Immature natural killer cell (primary cell): ENCODE data around the gene SERPINB8. TPM values are rescaled to one million over a fixed set of nuclear protein-coding genes. Genes with fewer than 3 reads are reported as not detected.

Source experiments
- DNase-seq, 3 donors: peaks; one replicate each; pipeline ENCODE4 v3.0.0; 2022; ENCODE audit warnings: mixed read lengths in 1 of 3
- H3K27ac Mint-ChIP-seq, 6 donors: one replicate each; pipeline ENCODE4 v1.8.0; 2020; ENCODE audit warnings: mixed read lengths in 6 of 6, mild to moderate bottlenecking in 5 of 6, inconsistent platforms in 4 of 6, moderate library complexity in 3 of 6
- H3K27me3 Mint-ChIP-seq, 3 donors: one replicate each; pipeline ENCODE4 v1.8.0; 2020 to 2021; ENCODE audit warnings: low read depth in 3 of 3, mild to moderate bottlenecking in 3 of 3, mixed read lengths in 3 of 3, moderate library complexity in 3 of 3, inconsistent platforms in 1 of 3
- H3K36me3 Mint-ChIP-seq, 3 donors: one replicate each; pipeline ENCODE4 v1.8.0; 2020; ENCODE audit warnings: mixed read lengths in 3 of 3, inconsistent platforms in 2 of 3, mild to moderate bottlenecking in 2 of 3
- H3K4me1 Mint-ChIP-seq, 2 donors: one replicate each; pipeline ENCODE4 v1.8.0; 2020; ENCODE audit warnings: inconsistent platforms in 2 of 2, mild to moderate bottlenecking in 2 of 2, mixed read lengths in 2 of 2, moderate library complexity in 1 of 2
- H3K4me3 Mint-ChIP-seq, 5 donors: one replicate each; pipeline ENCODE4 v1.8.0; 2020; ENCODE audit warnings: mild to moderate bottlenecking in 5 of 5, mixed read lengths in 5 of 5, inconsistent platforms in 3 of 5, moderate library complexity in 3 of 5
- H3K9me3 Mint-ChIP-seq, 6 donors: one replicate each; pipeline ENCODE4 v1.8.0; 2020; ENCODE audit warnings: mild to moderate bottlenecking in 6 of 6, mixed read lengths in 6 of 6, inconsistent platforms in 4 of 6, moderate library complexity in 3 of 6
- polyA plus RNA-seq, 3 donors: library from polyadenylated mRNA; unstranded; fragments of 300-500 nt; fragmentation: Illumina TruSeq; gene quantifications; one replicate each; pipeline ENCODE4 v1.2.3, GENCODE V29; 2021

SERPINB8 gene
- polyA plus RNA-seq, 3 donors from 2014 or later: 9.0 to 17.7 (median 10.3) TPM

- Mint-ChIP-seq H3K4me3 (peak within 1 kb of the TSS in 2 of 5 donors; percentile 11 to 73), H3K9me3 (no peaks in the 10 kb centered on the region), H3K36me3 (peaks cover 0 to under 1% (median 0%) of the 10 kb centered on the region in 3 donors), H3K27me3 (peaks cover 2 to 22% (median 10%) of the 10 kb centered on the region in 3 donors), H3K27ac (no peak within 1 kb of the TSS), H3K4me1 (peaks cover 0 to 3% of the 10 kb centered on the region in 2 donors)
- peak in 2 of 3 donors; percentile 14 to 19 for DNase-seq
These were observed 20.7 kb upstream of the SERPINB8 start, which contains the start of gene HMSD for GRCh38 chr18:63949068-63949737. HMSD (plus strand) TSS chr18:63949301; CDS start chr18:63953456, 4,155 bp downstream.

GRCh38 chr18:63951302-63951705 lies 18.6 kb upstream of the SERPINB8 start:
- Mint-ChIP-seq H3K36me3 (no peaks in the 10 kb centered on the region), H3K4me3 (no peak overlapping the region), H3K4me1 (peaks cover 0 to 3% of the 10 kb centered on the region in 2 donors), H3K9me3 (no peaks in the 10 kb centered on the region), H3K27me3 (peaks cover 2 to 18% (median 8%) of the 10 kb centered on the region in 3 donors), H3K27ac (no peak overlapping the region)
- DNase-seq: no peak

- H3K36me3 Mint-ChIP-seq: no peaks in the 10 kb centered on the region
- H3K27ac Mint-ChIP-seq: no peak overlapping the region
- no peak overlapping the region for H3K4me3 Mint-ChIP-seq
- peaks cover 0 to 3% of the 10 kb centered on the region in 2 donors for H3K4me1 Mint-ChIP-seq
- H3K27me3 Mint-ChIP-seq: peaks cover 2 to 10% (median 7%) of the 10 kb centered on the region in 3 donors
- H3K9me3 Mint-ChIP-seq: no peaks in the 10 kb centered on the region
- no peak for DNase-seq
These were observed 16.1 kb upstream of the SERPINB8 start for GRCh38 chr18:63953811-63954210.

- H3K36me3 Mint-ChIP-seq: no peaks in the 10 kb centered on the region
- peaks cover 4 to 9% (median 5%) of the 10 kb centered on the region in 3 donors for H3K27me3 Mint-ChIP-seq
- H3K27ac Mint-ChIP-seq: no peak overlapping the region
- H3K9me3 Mint-ChIP-seq: no peaks in the 10 kb centered on the region
- no peaks in the 10 kb centered on the region for H3K4me1 Mint-ChIP-seq
- no peak for DNase-seq
- H3K4me3 Mint-ChIP-seq: no peak overlapping the region
These were observed 13.1 kb upstream of the SERPINB8 start for GRCh38 chr18:63956755-63957154.

GRCh38 chr18:63960891-63961290 lies 9.0 kb upstream of the SERPINB8 start:
- H3K27ac Mint-ChIP-seq: no peak overlapping the region
- peaks cover 3 to 7% (median 4%) of the 10 kb centered on the region in 3 donors for H3K27me3 Mint-ChIP-seq
- DNase-seq: no peak
- no peaks in the 10 kb centered on the region for H3K9me3 Mint-ChIP-seq
- H3K36me3 Mint-ChIP-seq: no peaks in the 10 kb centered on the region
- H3K4me3 Mint-ChIP-seq: no peak overlapping the region
- no peaks in the 10 kb centered on the region for H3K4me1 Mint-ChIP-seq

GRCh38 chr18:63961435-63961980 lies 8.4 kb upstream of the SERPINB8 start:
- no peak for DNase-seq
- Mint-ChIP-seq H3K27me3 (peaks cover 3 to 7% (median 4%) of the 10 kb centered on the region in 3 donors), H3K4me3 (no peak overlapping the region), H3K9me3 (no peaks in the 10 kb centered on the region), H3K36me3 (no peaks in the 10 kb centered on the region), H3K4me1 (no peaks in the 10 kb centered on the region), H3K27ac (no peak overlapping the region)

- DNase-seq: no peak
- H3K9me3 Mint-ChIP-seq: no peaks in the 10 kb centered on the region
- no peak overlapping the region for H3K27ac Mint-ChIP-seq
- peaks cover 3 to 7% (median 4%) of the 10 kb centered on the region in 3 donors for H3K27me3 Mint-ChIP-seq
- H3K4me3 Mint-ChIP-seq: no peak overlapping the region
- no peaks in the 10 kb centered on the region for H3K4me1 Mint-ChIP-seq
- H3K36me3 Mint-ChIP-seq: no peaks in the 10 kb centered on the region
These were observed 7.7 kb upstream of the SERPINB8 start for GRCh38 chr18:63962137-63962536.

GRCh38 chr18:63963615-63964256 lies 6.1 kb upstream of the SERPINB8 start:
- Mint-ChIP-seq H3K27ac (no peak overlapping the region), H3K4me1 (peaks cover 0 to under 1% of the 10 kb centered on the region in 2 donors)
- DNase-seq: peak; percentile 27 to 52 (median 36)

GRCh38 chr18:63964908-63965307 lies 5.0 kb upstream of the SERPINB8 start:
- Mint-ChIP-seq H3K27me3 (peaks cover 0 to 3% (median 3%) of the 10 kb centered on the region in 3 donors), H3K9me3 (no peaks in the 10 kb centered on the region), H3K4me3 (no peak overlapping the region), H3K27ac (no peak overlapping the region), H3K36me3 (no peaks in the 10 kb centered on the region), H3K4me1 (peaks cover 10 to 13% of the 10 kb centered on the region in 2 donors)
- no peak for DNase-seq

More at GRCh38 chr18:63963615-63964256, 6.1 kb upstream of the SERPINB8 start:
- H3K27me3 Mint-ChIP-seq: peaks cover 4 to 7% (median 6%) of the 10 kb centered on the region in 3 donors
- no peaks in the 10 kb centered on the region for H3K9me3 Mint-ChIP-seq
- no peak overlapping the region for H3K4me3 Mint-ChIP-seq
- no peaks in the 10 kb centered on the region for H3K36me3 Mint-ChIP-seq

- Mint-ChIP-seq H3K36me3 (no peaks in the 10 kb centered on the region), H3K27me3 (peaks cover 0 to 4% (median 3%) of the 10 kb centered on the region in 3 donors), H3K4me1 (peaks cover 14 to 18% of the 10 kb centered on the region in 2 donors), H3K9me3 (no peaks in the 10 kb centered on the region), H3K27ac (no peak overlapping the region), H3K4me3 (no peak overlapping the region)
- no peak for DNase-seq
These were observed 4.1 kb upstream of the SERPINB8 start for GRCh38 chr18:63965716-63966330.

- peaks cover 33% of the 10 kb centered on the region in 2 donors for H3K4me1 Mint-ChIP-seq
- peaks cover 2 to 8% (median 4%) of the 10 kb centered on the region in 3 donors for H3K27me3 Mint-ChIP-seq
- H3K27ac Mint-ChIP-seq: peak overlapping the region; percentile 73 to 90 (median 80)
- peak overlapping the region; percentile 87 to 97 (median 95) for H3K4me3 Mint-ChIP-seq
- DNase-seq: no peak
- H3K9me3 Mint-ChIP-seq: no peaks in the 10 kb centered on the region
- no peaks in the 10 kb centered on the region for H3K36me3 Mint-ChIP-seq
These were observed 926 bp downstream of the SERPINB8 start for GRCh38 chr18:63970809-63971205.

GRCh38 chr18:63971320-63972001 lies 1.6 kb downstream of the SERPINB8 start:
- peaks cover 2 to 8% (median 4%) of the 10 kb centered on the region in 3 donors for H3K27me3 Mint-ChIP-seq
- no peak for DNase-seq
- H3K4me1 Mint-ChIP-seq: peaks cover 33% of the 10 kb centered on the region in 2 donors
- H3K9me3 Mint-ChIP-seq: no peaks in the 10 kb centered on the region
- H3K4me3 Mint-ChIP-seq: peak overlapping the region; percentile 87 to 97 (median 95)
- peak overlapping the region; percentile 54 to 90 (median 76) for H3K27ac Mint-ChIP-seq
- H3K36me3 Mint-ChIP-seq: no peaks in the 10 kb centered on the region

GRCh38 chr18:63972002-63972376 lies 2.1 kb downstream of the SERPINB8 start:
- no peaks in the 10 kb centered on the region for H3K36me3 Mint-ChIP-seq
- H3K27ac Mint-ChIP-seq: peak overlapping the region in 1 of 6 donors; percentile 76
- no peak for DNase-seq
- no peaks in the 10 kb centered on the region for H3K9me3 Mint-ChIP-seq
- H3K27me3 Mint-ChIP-seq: peaks cover 2 to 8% (median 4%) of the 10 kb centered on the region in 3 donors
- peaks cover 33% of the 10 kb centered on the region in 2 donors for H3K4me1 Mint-ChIP-seq
- peak overlapping the region; percentile 87 to 97 (median 95) for H3K4me3 Mint-ChIP-seq
